Measurements from ENCODE around the gene ZBTB16. TPM values are rescaled to one million over a fixed set of nuclear protein-coding genes. Genes with fewer than 3 reads are reported as not detected.

ZBTB16 gene
- total and polyA plus RNA-seq, 2 experiments from 2014 or later, result 0.29 to 1.4 TPM

DNA sequence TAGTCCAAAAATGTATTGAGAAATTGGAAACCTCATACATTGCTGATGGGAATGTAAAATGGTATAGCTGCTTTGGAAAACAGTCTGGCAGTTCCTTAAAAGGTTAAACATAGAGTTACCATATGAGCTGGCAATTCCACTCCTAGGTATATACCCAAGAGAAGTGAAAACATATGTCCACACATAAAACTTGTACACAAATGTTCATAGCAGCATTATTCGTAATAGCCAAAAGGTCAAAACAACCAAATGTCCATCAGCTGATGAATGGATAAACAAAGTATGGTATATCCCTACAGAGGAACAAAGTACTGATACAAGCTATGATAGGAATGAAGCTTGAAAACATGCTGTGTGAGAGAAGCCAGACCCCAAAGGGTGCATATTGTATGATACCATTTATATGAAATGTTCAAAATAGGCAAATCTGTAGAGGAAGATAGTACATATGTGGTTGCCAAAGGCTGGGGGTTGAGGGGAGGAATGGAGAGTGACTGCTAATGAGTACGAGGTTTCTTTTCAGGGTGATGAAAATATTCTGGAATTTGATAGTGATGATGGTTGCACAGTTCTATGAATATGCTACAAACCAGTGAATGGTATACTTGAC, 85.8 kb downstream of the ZBTB16 start (continued):
- TF ChIP-seq, protein P1, sequence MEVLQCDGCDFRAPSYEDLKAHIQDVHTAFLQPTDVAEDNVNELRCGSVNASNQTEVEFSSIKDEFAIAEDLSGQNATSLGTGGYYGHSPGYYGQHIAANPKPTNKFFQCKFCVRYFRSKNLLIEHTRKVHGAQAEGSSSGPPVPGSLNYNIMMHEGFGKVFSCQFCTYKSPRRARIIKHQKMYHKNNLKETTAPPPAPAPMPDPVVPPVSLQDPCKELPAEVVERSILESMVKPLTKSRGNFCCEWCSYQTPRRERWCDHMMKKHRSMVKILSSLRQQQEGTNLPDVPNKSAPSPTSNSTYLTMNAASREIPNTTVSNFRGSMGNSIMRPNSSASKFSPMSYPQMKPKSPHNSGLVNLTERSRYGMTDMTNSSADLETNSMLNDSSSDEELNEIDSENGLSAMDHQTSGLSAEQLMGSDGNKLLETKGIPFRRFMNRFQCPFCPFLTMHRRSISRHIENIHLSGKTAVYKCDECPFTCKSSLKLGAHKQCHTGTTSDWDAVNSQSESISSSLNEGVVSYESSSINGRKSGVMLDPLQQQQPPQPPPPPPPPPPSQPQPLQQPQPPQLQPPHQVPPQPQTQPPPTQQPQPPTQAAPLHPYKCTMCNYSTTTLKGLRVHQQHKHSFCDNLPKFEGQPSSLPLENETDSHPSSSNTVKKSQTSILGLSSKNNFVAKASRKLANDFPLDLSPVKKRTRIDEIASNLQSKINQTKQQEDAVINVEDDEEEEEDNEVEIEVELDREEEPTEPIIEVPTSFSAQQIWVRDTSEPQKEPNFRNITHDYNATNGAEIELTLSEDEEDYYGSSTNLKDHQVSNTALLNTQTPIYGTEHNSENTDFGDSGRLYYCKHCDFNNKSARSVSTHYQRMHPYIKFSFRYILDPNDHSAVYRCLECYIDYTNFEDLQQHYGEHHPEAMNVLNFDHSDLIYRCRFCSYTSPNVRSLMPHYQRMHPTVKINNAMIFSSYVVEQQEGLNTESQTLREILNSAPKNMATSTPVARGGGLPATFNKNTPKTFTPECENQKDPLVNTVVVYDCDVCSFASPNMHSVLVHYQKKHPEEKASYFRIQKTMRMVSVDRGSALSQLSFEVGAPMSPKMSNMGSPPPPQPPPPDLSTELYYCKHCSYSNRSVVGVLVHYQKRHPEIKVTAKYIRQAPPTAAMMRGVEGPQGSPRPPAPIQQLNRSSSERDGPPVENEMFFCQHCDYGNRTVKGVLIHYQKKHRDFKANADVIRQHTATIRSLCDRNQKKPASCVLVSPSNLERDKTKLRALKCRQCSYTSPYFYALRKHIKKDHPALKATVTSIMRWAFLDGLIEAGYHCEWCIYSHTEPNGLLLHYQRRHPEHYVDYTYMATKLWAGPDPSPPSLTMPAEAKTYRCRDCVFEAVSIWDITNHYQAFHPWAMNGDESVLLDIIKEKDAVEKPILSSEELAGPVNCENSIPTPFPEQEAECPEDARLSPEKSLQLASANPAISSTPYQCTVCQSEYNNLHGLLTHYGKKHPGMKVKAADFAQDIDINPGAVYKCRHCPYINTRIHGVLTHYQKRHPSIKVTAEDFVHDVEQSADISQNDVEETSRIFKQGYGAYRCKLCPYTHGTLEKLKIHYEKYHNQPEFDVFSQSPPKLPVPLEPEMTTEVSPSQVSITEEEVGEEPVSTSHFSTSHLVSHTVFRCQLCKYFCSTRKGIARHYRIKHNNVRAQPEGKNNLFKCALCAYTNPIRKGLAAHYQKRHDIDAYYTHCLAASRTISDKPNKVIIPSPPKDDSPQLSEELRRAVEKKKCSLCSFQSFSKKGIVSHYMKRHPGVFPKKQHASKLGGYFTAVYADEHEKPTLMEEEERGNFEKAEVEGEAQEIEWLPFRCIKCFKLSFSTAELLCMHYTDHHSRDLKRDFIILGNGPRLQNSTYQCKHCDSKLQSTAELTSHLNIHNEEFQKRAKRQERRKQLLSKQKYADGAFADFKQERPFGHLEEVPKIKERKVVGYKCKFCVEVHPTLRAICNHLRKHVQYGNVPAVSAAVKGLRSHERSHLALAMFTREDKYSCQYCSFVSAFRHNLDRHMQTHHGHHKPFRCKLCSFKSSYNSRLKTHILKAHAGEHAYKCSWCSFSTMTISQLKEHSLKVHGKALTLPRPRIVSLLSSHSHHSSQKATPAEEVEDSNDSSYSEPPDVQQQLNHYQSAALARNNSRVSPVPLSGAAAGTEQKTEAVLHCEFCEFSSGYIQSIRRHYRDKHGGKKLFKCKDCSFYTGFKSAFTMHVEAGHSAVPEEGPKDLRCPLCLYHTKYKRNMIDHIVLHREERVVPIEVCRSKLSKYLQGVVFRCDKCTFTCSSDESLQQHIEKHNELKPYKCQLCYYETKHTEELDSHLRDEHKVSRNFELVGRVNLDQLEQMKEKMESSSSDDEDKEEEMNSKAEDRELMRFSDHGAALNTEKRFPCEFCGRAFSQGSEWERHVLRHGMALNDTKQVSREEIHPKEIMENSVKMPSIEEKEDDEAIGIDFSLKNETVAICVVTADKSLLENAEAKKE (CRISPR knock-in tag; IDR thresholded peaks at IDR 0.05), result no peak
- no peak for TF ChIP-seq POLR2AphosphoS5 (IDR thresholded peaks at IDR 0.05; ENCODE audit: low read depth)

DNA sequence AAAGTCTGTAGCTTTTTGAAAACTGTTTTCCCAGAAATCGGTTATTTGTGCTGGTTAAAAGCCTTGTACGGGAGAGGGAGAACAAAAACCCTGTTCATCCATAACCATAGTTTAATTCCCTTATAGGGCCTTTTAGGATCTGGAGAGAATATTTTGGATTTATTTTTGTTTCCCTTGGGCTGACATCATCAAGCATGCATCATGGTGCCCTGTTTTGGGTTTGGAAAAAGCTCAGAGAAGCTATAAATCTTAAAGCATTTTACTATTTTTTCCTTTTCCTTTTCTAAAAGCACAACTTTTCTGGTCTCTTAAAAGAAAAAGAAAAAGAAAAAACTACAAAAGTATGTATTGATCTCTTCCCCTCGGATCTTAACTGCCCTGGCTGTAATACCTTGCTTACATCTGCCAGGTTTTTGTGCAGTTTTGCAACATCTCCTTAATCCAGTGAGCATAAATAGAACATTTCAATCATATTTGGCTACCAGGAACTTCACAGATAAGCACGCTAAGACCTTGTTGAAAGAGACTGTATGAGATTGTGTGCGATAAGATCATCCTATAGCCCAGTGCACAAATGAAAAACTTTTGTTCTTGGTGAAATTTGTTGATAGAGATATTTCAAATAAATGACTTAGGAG, 88.0 kb downstream of the ZBTB16 start:
- Mint-ChIP-seq H3K9me3 (no peaks in the 10 kb centered on the region), H3K4me1 (peaks cover 21% of the 10 kb centered on the region), H3K27ac (no peak overlapping the region), H3K4me3 (no peak overlapping the region), H3K36me3 (ENCODE audit: low read depth) (no peaks in the 10 kb centered on the region), H3K27me3 (ENCODE audit: insufficient read depth, low read depth, poor library complexity) (no peaks in the 10 kb centered on the region)
- H3K4me3 ChIP-seq, result no peak overlapping the region
- DNase-seq (ENCODE audit: low spot score), result no peak
- no peak for ATAC-seq
- no peak for TF ChIP-seq ZNF114 (CRISPR knock-in tag; IDR thresholded peaks at IDR 0.05)
- TF ChIP-seq, protein P2, sequence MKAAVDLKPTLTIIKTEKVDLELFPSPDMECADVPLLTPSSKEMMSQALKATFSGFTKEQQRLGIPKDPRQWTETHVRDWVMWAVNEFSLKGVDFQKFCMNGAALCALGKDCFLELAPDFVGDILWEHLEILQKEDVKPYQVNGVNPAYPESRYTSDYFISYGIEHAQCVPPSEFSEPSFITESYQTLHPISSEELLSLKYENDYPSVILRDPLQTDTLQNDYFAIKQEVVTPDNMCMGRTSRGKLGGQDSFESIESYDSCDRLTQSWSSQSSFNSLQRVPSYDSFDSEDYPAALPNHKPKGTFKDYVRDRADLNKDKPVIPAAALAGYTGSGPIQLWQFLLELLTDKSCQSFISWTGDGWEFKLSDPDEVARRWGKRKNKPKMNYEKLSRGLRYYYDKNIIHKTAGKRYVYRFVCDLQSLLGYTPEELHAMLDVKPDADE (IDR thresholded peaks at IDR 0.05), result no peak
- no peak for TF ChIP-seq STAT1 (IDR thresholded peaks at IDR 0.05; ENCODE audit: unreplicated experiment)
- TF ChIP-seq JUNB (IDR thresholded peaks at IDR 0.05; ENCODE audit: unreplicated experiment), result no peak
- no peak for TF ChIP-seq POLR2AphosphoS5 (IDR thresholded peaks at IDR 0.05; ENCODE audit: low read depth)
- no peak for TF ChIP-seq ZNF331 (CRISPR knock-in tag; IDR thresholded peaks at IDR 0.05; ENCODE audit: low read depth)
- TF ChIP-seq CREB1 (CRISPR knock-in tag; IDR thresholded peaks at IDR 0.05; ENCODE audit: low read depth), result no peak
- no peaks in the 10 kb centered on the region for H3F3A ChIP-seq (replicated peaks; ENCODE audit: low read depth)
- peaks cover 10% of the 10 kb centered on the region for H3K4me1 ChIP-seq (ENCODE audit: insufficient read depth)
- H2AFZ ChIP-seq, result 0 out of 2 replicates have a peak overlapping the region, but pooled peaks have one; percentile 43
- H3K27me3 ChIP-seq (ENCODE audit: insufficient read depth), result no peaks in the 10 kb centered on the region
- no peaks in the 10 kb centered on the region for H3K36me3 ChIP-seq (ENCODE audit: insufficient read depth)
- H3K79me2 ChIP-seq (replicated peaks; ENCODE audit: insufficient read depth), result no peaks in the 10 kb centered on the region
- no peaks in the 10 kb centered on the region for H4K20me1 ChIP-seq (replicated peaks; ENCODE audit: insufficient read depth)
- H3K27ac ChIP-seq (ENCODE audit: low read depth), result no peak overlapping the region
- peaks cover 16% of the 10 kb centered on the region for H3K9me2 ChIP-seq (ENCODE audit: insufficient read depth)
- no peak overlapping the region for H3K4me2 ChIP-seq

Measured in GM23338 (cell line).